Activated CD4-positive, alpha-beta T cell treated with anti-CD3 and anti-CD28 coated beads, Interleukin-2, amount 10 ng/mL, durations not matched to agents 24 days and 14 days (primary cell): ENCODE data around the gene PACS2. TPM values are rescaled to one million over a fixed set of nuclear protein-coding genes. Genes with fewer than 3 reads are reported as not detected.
"Not testable (repeated sequence)": the region's sequence is repeated elsewhere in the genome, so short reads cannot be mapped to it uniquely, and the experiment has no call there.

Source experiments
- DNase-seq: peaks from one replicate; pipeline ENCODE4 v3.0.0; 2022
- H3K27ac Mint-ChIP-seq: one replicate; pipeline ENCODE4 v1.8.0; 2022; ENCODE audit warnings: mild to moderate bottlenecking, mixed read lengths
- H3K27me3 Mint-ChIP-seq: one replicate; pipeline ENCODE4 v1.8.0; 2022; ENCODE audit warnings: mixed read lengths
- H3K36me3 Mint-ChIP-seq: one replicate; pipeline ENCODE4 v1.8.0; 2022; ENCODE audit warnings: low read depth, mild to moderate bottlenecking, mixed read lengths
- H3K4me1 Mint-ChIP-seq: one replicate; pipeline ENCODE4 v1.8.0; 2021; ENCODE audit warnings: mixed read lengths
- H3K4me3 Mint-ChIP-seq: one replicate; pipeline ENCODE4 v1.8.0; 2022; ENCODE audit warnings: mild to moderate bottlenecking, moderate library complexity, mixed read lengths
- H3K9me3 Mint-ChIP-seq: one replicate; pipeline ENCODE4 v1.8.0; 2021; ENCODE audit warnings: mixed read lengths
- intact Hi-C: fragments of 100-400 bp; cut with micrococcal nuclease; formaldehyde crosslinking; loops from one replicate; pipeline ENCODE4 v1.15.1; 2023
- total RNA-seq: library from RNA; stranded (reverse); gene quantifications from 2 replicates; pipeline ENCODE4 v1.2.3, GENCODE V29; 2022

PACS2 gene
- total RNA-seq, 1 donor from 2014 or later: 33.9 TPM

DNA sequence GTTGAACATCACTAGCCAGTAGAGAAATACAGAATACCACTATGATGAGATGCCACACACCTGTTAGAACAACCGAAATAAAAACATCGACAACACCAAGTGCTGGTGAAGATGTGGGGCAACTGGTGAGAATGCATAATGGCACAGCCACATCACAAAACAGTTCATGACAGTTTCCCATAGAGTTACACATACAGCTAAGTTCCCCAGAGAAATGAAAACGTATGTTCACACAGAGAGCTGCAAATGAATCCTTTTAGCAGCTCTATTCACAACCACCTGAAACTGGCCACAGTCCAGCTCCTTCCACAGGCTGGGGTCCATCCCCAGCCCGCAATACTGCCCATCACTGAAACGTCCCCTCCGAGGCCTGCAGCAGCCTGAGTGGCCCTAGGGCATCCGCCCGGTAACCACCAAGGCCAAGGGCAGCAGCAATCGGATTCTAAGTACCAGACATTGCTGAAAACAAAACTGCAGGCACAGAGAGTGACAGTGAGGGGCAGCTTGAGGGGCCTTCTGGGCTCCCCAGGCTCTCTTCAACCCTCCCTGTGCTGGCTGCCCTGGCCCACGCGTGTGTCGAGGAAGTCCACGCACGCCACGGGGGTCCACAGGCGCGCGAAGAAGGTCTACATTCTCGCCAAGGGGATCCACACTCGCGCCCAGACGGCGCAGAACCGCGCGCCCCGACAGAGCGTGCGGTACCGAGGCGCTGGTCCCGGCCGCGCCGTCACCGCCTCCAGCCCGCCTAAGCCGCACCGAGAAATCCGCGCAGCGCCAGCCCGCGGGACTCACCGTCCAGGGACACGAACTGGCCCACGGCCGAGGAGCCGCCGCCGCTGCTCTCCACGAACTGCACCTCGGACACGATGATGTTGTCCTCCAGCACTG lies 14.7 kb upstream of the PACS2 start:
- DNase-seq: no peak

DNA sequence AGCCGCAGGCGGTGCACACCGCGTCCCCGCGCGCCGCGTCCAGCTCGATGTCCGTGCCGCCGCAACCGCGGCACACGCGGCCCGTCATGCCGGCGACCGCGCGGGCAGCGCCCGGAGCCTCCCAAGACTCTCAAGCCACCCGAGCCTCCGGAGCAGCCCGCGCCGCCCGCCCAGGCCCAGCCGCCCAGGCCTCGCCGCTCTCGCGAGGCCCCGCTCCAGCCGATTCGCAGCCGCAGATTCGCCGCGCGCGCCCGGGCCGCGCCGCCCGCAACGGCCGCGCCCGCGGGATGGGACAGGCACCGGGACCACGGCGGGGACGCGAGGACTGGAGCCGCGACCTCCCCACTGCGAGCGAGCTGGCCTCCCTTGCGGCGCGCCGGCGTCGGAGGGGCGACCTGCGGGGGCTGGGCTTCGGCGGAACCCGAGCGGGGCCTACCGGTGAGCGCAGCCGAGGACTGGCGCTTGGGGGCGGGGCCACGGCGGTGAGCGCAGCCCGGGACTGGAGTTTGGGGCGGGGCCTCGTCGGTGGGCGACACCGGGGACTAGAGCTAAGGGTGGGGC lies 13.9 kb upstream of the PACS2 start, which contains the start of gene BRF1:
Gene BRF1, minus strand, starts transcription at position 460 of the 561 bp plus-strand sequence. Its CDS starts 372 bp downstream, at position 88.
- Mint-ChIP-seq H3K4me3 (peak within 1 kb of the TSS; percentile 91), H3K9me3 (no peaks in the 10 kb centered on the region), H3K4me1 (peaks cover 28% of the 10 kb centered on the region), H3K27me3 (no peaks in the 10 kb centered on the region), H3K27ac (peak within 1 kb of the TSS; percentile 94), H3K36me3 (peaks cover 9% of the 10 kb centered on the region)
- peak; percentile 99 for DNase-seq
- intact Hi-C loops: loop anchor here (1.0 to 2.0 kb wide), 3 partner anchors 15 to 280 kb away; partner anchors contain the start of gene CDCA4

More for the DNA sequence above, 14.7 kb upstream of the PACS2 start:
- H3K27ac Mint-ChIP-seq: peak overlapping the region; percentile 87
- no peaks in the 10 kb centered on the region for H3K27me3 Mint-ChIP-seq
- peaks cover 9% of the 10 kb centered on the region for H3K36me3 Mint-ChIP-seq
- peaks cover 24% of the 10 kb centered on the region for H3K4me1 Mint-ChIP-seq
- H3K9me3 Mint-ChIP-seq: no peaks in the 10 kb centered on the region
- H3K4me3 Mint-ChIP-seq: peak overlapping the region; percentile 91
- intact Hi-C loops: loop anchor here (2.0 to 10.0 kb wide), 2 partner anchors 235 to 279 kb away; partner anchors contain the start of genes CDCA4 and GPR132

DNA sequence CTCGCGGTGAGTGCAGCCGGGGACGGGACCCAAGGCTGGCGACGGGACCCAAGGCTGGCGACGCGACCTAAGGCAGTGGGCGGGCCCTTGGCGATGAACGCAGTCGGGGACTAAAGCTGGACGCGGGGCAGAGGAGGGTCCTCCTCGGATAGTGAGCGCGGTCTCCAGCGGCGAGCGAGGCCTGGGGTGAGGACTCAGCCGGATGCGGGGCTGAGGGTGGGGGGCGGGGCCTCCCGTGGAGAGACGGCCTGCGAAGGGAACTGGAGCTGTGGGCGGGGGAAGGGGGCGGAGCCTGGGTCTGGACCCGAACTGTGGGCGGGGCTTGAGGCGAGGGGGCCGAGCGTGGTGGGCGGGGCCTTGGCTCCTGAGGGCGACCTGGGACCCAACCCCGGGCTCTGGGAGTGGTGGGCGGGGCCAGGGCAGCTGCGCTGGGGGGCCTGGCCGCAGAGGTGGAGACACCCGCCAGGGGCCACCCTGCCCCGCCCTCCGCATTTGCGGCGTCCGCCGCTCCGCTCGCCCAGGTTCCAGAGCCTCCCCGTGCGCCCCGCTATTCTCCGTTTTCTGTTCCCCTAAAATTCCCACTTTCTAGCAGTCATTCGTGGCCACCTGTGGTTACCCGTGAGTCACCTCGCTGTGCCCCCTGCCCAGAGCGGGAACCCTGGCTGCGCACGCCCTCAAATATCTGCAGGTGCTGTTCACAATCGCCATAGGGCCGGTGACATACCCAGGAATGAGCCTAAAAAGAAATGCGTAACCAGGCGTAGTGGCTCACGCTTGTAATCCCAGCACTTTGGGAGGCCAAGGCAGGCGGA lies 13.2 kb upstream of the PACS2 start:
- peak overlapping the region; percentile 90 for H3K4me3 Mint-ChIP-seq
- H3K4me1 Mint-ChIP-seq: peaks cover 28% of the 10 kb centered on the region
- peak overlapping the region; percentile 94 for H3K27ac Mint-ChIP-seq
- intact Hi-C loops: loop anchor here (1.0 to 2.0 kb wide), 3 partner anchors 14 to 281 kb away; partner anchors contain the start of gene CDCA4
- H3K27me3 Mint-ChIP-seq: no peaks in the 10 kb centered on the region
- H3K9me3 Mint-ChIP-seq: no peaks in the 10 kb centered on the region
- peak; percentile 99 for DNase-seq
- H3K36me3 Mint-ChIP-seq: peaks cover 9% of the 10 kb centered on the region

DNA sequence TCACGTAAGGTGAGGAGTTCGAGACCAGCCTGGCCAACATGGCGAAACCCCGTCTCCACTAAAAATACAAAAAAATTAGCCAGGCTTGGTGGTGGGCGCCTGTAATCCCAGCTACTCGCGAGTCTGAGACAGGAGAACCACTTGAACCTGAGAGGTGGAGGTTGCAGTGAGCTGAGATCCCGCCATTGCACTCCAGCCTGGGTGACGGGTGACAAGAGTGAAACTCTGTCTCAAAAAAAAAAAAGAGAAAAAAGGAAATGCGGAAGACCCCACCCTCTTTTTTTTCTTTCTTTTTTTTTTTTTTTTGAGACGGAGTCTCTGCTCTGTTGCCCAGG lies 12.7 kb upstream of the PACS2 start:
- H3K27me3 Mint-ChIP-seq, H3K9me3 Mint-ChIP-seq, DNase-seq, H3K27ac Mint-ChIP-seq, H3K36me3 Mint-ChIP-seq: not testable (repeated sequence)
- Mint-ChIP-seq H3K4me1 (peaks cover 28% of the 10 kb centered on the region), H3K4me3 (peak overlapping the region; percentile 90)
- intact Hi-C loops: loop anchor here (1.0 to 2.0 kb wide), 3 partner anchors 13 to 281 kb away; partner anchors contain the start of gene CDCA4

DNA sequence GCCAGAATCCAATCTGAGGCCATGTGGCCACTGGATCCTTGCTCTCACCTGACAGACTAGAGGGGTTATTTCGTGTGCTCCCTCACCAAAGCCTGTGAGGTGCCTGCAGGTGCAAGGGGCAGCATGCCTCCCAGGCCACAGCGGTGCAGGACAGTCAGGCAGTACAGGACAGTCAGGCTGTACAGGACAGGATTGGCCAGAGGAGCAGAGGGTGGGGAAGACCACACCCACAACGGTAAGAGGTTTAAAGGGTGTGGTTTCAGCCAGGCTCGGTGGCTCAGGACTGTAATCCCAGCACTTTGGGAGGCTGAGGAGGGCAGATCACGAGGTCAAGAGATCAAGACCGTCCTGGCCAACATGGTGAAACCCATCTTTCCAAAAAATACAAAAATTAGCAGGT lies 10.6 kb upstream of the PACS2 start:
- H3K9me3 Mint-ChIP-seq: no peaks in the 10 kb centered on the region
- intact Hi-C loops: no loop called here
- H3K36me3 Mint-ChIP-seq: peaks cover 7% of the 10 kb centered on the region
- no peak overlapping the region for H3K27ac Mint-ChIP-seq
- H3K4me1 Mint-ChIP-seq: peaks cover 30% of the 10 kb centered on the region
- H3K27me3 Mint-ChIP-seq: no peaks in the 10 kb centered on the region
- DNase-seq: no peak
- no peak overlapping the region for H3K4me3 Mint-ChIP-seq

DNA sequence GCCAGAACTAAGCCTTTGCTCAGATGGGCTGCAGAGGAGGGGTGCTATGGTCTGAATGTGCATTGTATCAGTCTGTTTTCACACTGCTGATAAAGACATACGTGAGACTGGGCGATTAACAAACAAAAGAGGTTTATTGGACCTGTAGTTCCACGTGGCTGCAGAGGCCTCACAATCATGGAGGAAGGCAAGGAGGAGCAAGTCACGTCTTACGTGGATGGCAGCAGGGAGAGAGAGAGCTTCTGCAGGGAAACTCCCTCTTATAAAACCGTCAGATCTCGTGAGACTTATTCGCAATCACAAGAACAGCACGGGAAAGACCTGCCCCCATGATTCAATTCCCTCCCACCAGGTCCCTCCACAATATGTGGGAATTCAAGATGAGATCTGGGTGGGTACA lies 10.0 kb upstream of the PACS2 start:
- intact Hi-C loops: no loop called here
- Mint-ChIP-seq H3K4me1 (peaks cover 27% of the 10 kb centered on the region), H3K9me3 (no peaks in the 10 kb centered on the region), H3K27me3 (no peaks in the 10 kb centered on the region), H3K36me3 (peaks cover 4% of the 10 kb centered on the region), H3K27ac (no peak overlapping the region), H3K4me3 (no peak overlapping the region)
- no peak for DNase-seq

DNA sequence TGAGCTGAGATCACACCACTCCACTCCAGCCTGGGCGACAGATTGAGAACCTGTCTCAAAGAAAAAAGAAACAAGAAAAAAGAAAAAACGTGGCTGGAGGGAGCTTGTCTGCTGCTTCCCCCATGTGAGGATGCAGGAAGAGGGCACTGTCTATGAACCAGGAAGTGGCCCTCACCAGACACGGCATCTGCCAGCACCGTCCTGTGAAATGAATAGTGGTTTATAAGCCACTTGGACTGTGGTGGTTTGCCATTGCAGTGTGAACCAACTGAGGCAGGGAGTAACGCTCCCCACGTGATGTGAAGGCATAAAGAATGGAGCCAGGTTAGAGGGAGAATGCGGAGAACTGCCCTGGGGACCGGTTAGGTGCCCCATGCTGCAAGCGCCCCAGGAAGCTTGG lies 9.2 kb upstream of the PACS2 start:
- Mint-ChIP-seq H3K9me3 (no peaks in the 10 kb centered on the region), H3K27ac (peak overlapping the region; percentile 67), H3K4me1 (peaks cover 23% of the 10 kb centered on the region), H3K4me3 (no peak overlapping the region), H3K27me3 (no peaks in the 10 kb centered on the region), H3K36me3 (peaks cover 2% of the 10 kb centered on the region)
- intact Hi-C loops: no loop called here
- DNase-seq: peak; percentile 73

DNA sequence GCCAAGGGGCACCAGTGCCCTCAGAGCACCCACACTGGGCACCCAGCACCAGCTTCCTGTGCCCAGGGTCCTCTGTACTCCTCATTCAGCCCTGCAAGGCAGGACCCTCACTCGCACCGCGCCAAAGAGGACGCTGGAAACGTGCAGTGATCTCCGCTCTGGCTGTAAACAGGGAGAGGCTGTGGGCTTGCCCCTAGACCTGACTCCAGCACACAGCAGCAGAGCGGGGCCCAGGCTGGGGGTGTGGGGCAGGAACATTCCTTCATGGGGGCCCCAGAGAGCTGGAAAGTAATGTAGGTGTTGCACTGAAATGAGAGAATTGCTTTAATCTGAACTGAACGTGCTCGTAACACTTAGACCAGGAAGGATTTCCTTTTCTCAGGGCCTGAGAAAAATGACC lies 8.8 kb upstream of the PACS2 start:
- intact Hi-C loops: no loop called here
- H3K9me3 Mint-ChIP-seq: no peaks in the 10 kb centered on the region
- no peak overlapping the region for H3K4me3 Mint-ChIP-seq
- no peaks in the 10 kb centered on the region for H3K27me3 Mint-ChIP-seq
- peaks cover 2% of the 10 kb centered on the region for H3K36me3 Mint-ChIP-seq
- peaks cover 23% of the 10 kb centered on the region for H3K4me1 Mint-ChIP-seq
- H3K27ac Mint-ChIP-seq: no peak overlapping the region
- DNase-seq: no peak

DNA sequence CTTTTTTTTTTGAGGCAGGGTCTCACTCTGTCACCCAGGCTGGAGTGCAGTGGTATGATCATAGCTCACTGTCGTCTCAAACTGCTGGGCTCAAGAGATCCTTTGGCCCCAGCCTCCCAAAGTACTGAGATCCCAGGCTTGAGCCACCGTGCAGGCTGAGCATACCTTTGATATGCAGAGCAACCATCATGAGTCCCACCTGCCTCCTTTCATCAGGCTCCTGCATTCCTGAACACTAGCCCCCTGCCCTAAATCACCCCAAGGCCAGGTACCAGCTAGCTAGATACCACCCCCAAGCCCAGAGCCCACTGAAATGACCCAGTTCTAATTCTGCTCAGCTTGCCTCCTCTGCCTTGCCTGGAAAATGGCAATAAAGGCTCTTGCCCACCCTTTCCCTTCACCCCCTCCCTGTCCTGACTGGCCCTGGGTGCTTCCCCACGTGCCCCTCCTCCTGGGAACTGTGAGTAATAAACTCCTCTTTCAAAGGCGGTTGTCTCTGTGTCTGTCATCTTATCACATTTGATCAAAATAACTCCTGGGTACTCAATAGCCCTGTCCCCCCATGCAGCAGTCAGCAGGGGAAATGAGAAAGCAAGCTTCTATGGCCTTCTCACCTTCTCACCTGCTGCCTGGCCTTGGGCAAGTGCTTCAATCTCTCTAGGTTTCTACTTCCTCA lies 7.4 kb upstream of the PACS2 start:
- Mint-ChIP-seq H3K9me3 (no peaks in the 10 kb centered on the region), H3K4me1 (peaks cover 21% of the 10 kb centered on the region), H3K27ac (peak overlapping the region; percentile 20), H3K27me3 (no peaks in the 10 kb centered on the region), H3K36me3 (peaks cover 2% of the 10 kb centered on the region), H3K4me3 (no peak overlapping the region)
- DNase-seq: no peak
- intact Hi-C loops: no loop called here

DNA sequence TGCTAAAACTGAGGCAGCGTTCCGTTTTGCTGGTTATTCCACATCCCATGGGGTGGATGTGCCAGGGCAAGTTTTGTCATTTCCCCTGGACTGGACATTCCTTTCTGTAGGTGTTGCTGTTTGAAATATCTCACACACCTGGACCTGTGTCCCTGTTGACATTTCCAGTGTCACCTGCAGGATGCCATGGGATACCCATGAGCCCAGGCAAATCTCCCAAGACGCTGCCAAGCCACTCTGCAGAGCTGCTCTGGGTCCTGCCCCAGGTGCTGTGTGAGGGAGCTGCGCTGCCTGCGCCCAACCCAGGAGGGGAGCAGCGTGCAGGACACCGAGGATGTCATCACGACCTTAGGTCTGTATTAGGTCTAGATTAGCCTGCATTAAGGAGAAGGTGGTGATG lies 5.2 kb upstream of the PACS2 start:
- H3K9me3 Mint-ChIP-seq: no peaks in the 10 kb centered on the region
- no peak for DNase-seq
- intact Hi-C loops: no loop called here
- H3K4me3 Mint-ChIP-seq: no peak overlapping the region
- no peaks in the 10 kb centered on the region for H3K27me3 Mint-ChIP-seq
- H3K27ac Mint-ChIP-seq: no peak overlapping the region
- H3K36me3 Mint-ChIP-seq: peaks cover 2% of the 10 kb centered on the region
- peaks cover 19% of the 10 kb centered on the region for H3K4me1 Mint-ChIP-seq

DNA sequence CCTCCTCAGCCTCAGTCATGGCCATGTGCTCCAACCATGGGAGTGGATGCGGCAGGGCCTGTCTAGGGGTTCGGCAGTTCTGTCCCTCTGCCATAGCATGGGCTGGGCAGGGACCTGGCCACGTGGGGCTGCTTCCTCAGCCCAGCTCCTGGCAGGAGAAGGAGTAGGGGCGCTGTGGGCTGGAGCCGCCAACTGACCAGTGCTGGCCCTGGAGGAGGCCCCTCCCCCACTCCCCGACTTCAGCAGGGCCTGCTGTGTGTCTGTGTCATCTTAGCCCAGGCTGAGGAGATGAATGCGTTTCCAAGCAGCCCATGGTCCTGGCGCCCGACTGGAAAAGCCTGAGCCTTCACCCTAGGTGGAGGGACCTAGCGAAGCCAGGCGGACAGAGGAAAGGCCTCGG lies 2.7 kb upstream of the PACS2 start:
- Mint-ChIP-seq H3K4me1 (peaks cover 23% of the 10 kb centered on the region), H3K4me3 (no peak overlapping the region), H3K36me3 (peaks cover 2% of the 10 kb centered on the region), H3K9me3 (no peaks in the 10 kb centered on the region), H3K27me3 (peaks cover 3% of the 10 kb centered on the region), H3K27ac (no peak overlapping the region)
- no peak for DNase-seq
- intact Hi-C loops: no loop called here

DNA sequence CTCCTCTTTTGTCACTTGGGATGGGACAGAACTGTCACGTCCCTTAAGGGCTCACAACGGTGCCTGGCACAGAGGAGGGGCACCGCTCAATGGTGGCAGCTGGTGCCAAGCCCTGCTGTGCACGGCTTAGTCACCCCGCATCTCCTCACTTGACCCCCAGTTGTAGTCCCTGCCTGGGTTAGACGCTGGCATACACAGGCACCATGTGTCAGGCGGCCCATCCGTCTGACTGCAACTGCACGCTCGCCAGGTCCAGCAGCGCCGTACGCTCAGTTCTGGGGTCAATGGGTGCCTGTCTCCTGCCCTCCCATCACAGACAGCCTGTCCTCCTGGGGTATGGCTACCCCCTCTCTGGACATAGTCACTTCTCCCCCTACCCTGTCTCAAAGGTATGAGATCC lies 1.6 kb upstream of the PACS2 start:
- H3K27ac Mint-ChIP-seq: peak overlapping the region; percentile 78
- no peaks in the 10 kb centered on the region for H3K9me3 Mint-ChIP-seq
- DNase-seq: no peak
- intact Hi-C loops: no loop called here
- H3K27me3 Mint-ChIP-seq: peaks cover 3% of the 10 kb centered on the region
- H3K4me3 Mint-ChIP-seq: peak overlapping the region; percentile 83
- no peaks in the 10 kb centered on the region for H3K36me3 Mint-ChIP-seq
- peaks cover 20% of the 10 kb centered on the region for H3K4me1 Mint-ChIP-seq
